22Rv1 (cell line): Measurements from ENCODE around the gene CFAP54.
"Not testable (repeated sequence)": the region's sequence is repeated elsewhere in the genome, so short reads cannot be mapped to it uniquely, and the experiment has no call there.

Experiments
- ZFX ChIP-seq: fragments of 450-650 bp; IDR thresholded peaks from 2 replicates; pipeline ENCODE4 v1.6.1; 2017; ENCODE audit warnings: antibody characterized with exemption, borderline replicate concordance
- TF ChIP-seq, protein P1 (sequence below): fragments of 450-650 bp; IDR thresholded peaks from 2 replicates; pipeline ENCODE4 v1.5.1; 2017; ENCODE audit warnings: mild to moderate bottlenecking

- TF ChIP-seq, protein P1, sequence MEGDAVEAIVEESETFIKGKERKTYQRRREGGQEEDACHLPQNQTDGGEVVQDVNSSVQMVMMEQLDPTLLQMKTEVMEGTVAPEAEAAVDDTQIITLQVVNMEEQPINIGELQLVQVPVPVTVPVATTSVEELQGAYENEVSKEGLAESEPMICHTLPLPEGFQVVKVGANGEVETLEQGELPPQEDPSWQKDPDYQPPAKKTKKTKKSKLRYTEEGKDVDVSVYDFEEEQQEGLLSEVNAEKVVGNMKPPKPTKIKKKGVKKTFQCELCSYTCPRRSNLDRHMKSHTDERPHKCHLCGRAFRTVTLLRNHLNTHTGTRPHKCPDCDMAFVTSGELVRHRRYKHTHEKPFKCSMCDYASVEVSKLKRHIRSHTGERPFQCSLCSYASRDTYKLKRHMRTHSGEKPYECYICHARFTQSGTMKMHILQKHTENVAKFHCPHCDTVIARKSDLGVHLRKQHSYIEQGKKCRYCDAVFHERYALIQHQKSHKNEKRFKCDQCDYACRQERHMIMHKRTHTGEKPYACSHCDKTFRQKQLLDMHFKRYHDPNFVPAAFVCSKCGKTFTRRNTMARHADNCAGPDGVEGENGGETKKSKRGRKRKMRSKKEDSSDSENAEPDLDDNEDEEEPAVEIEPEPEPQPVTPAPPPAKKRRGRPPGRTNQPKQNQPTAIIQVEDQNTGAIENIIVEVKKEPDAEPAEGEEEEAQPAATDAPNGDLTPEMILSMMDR = not testable (repeated sequence)
- not testable (repeated sequence) for TF ChIP-seq ZFX
These were observed 186.1 kb downstream of the CFAP54 start for GRCh38 chr12:96675519-96675918.
